Liver (tissue), 9 donors: ENCODE results near the gene ITGB7. TPM values are rescaled to one million over a fixed set of nuclear protein-coding genes. Genes with fewer than 3 reads are reported as not detected.

Source experiments
- DNase-seq: peaks from one replicate; pipeline ENCODE4 v3.0.0-alpha.2; 2017; ENCODE audit warnings: low spot score
- H3K27ac ChIP-seq, 2 donors: one replicate each; pipeline ENCODE4 v1.7.0; 2013; ENCODE audit warnings: inconsistent platforms in 2 of 2, low read length in 2 of 2, control low read depth in 1 of 2, low read depth in 1 of 2, mild to moderate bottlenecking in 1 of 2
- H3K27me3 ChIP-seq, 4 donors: one replicate each; pipeline versions ENCODE4 v1.6.1 to v1.7.0; 2013; ENCODE audit warnings: low read length in 3 of 4, inconsistent platforms in 1 of 4, mild to moderate bottlenecking in 1 of 4, moderate library complexity in 1 of 4; ENCODE audit not compliant: control insufficient read depth in 4 of 4, insufficient read depth in 4 of 4
- H3K36me3 ChIP-seq, 4 donors: one replicate each; pipeline versions ENCODE4 v1.6.1 to v1.7.0; 2013; ENCODE audit warnings: low read length in 3 of 4, mild to moderate bottlenecking in 3 of 4, low read depth in 1 of 4, moderate library complexity in 1 of 4; ENCODE audit not compliant: control insufficient read depth in 4 of 4, insufficient read depth in 3 of 4
- H3K4me1 ChIP-seq, 4 donors: one replicate each; pipeline versions ENCODE4 v1.6.1 to v1.7.0; 2013; ENCODE audit warnings: low read length in 3 of 4, mild to moderate bottlenecking in 3 of 4, moderate library complexity in 1 of 4; ENCODE audit not compliant: control insufficient read depth in 4 of 4, insufficient read depth in 4 of 4
- H3K4me3 ChIP-seq, 3 donors: one replicate each; pipeline versions ENCODE4 v1.6.1 to v1.7.0; 2013; ENCODE audit warnings: low read length in 3 of 3, control low read depth in 1 of 3, low read depth in 1 of 3, mild to moderate bottlenecking in 1 of 3
- H3K9ac ChIP-seq, 2 donors: one replicate each; pipeline ENCODE4 v1.7.0; 2013; ENCODE audit warnings: low read length in 2 of 2, mild to moderate bottlenecking in 2 of 2, moderate library complexity in 2 of 2, control low read depth in 1 of 2, low read depth in 1 of 2
- H3K9me3 ChIP-seq, 4 donors: one replicate each; pipeline versions ENCODE4 v1.6.1 to v1.7.0; 2013; ENCODE audit warnings: low read length in 3 of 4; ENCODE audit not compliant: control insufficient read depth in 4 of 4
- EGR1 ChIP-seq, 2 donors: IDR thresholded peaks; 2 replicates each; pipeline ENCODE4 v1.6.1; 2016 to 2018; ENCODE audit warnings: antibody characterized with exemption in 2 of 2, low read depth in 2 of 2
- FOXA1 ChIP-seq: IDR thresholded peaks from 2 replicates; pipeline ENCODE4 v1.6.1; 2016; ENCODE audit warnings: antibody characterized with exemption
- FOXA2 ChIP-seq: IDR thresholded peaks from 2 replicates; pipeline ENCODE4 v1.6.1; 2016; ENCODE audit warnings: antibody characterized with exemption
- HNF4A ChIP-seq, 2 donors: conservative IDR thresholded peaks; 2 replicates each; pipeline ENCODE4 v1.6.1; 2016; ENCODE audit warnings: antibody characterized with exemption in 2 of 2, mild to moderate bottlenecking in 2 of 2
- HNF4G ChIP-seq: IDR thresholded peaks from 2 replicates; pipeline ENCODE4 v1.6.1; 2016; ENCODE audit warnings: antibody characterized with exemption
- NR2F2 ChIP-seq: IDR thresholded peaks from 2 replicates; pipeline ENCODE4 v1.6.1; 2016; ENCODE audit warnings: antibody characterized with exemption
- RAD21 ChIP-seq, 2 donors: IDR thresholded peaks; 2 replicates each; pipeline ENCODE4 v1.6.1; 2016; ENCODE audit warnings: antibody characterized with exemption in 2 of 2, mild to moderate bottlenecking in 2 of 2
- TAF1 ChIP-seq: conservative IDR thresholded peaks from 2 replicates; pipeline ENCODE4 v1.6.1; 2016; ENCODE audit warnings: antibody characterized with exemption, mild to moderate bottlenecking
- YY1 ChIP-seq: IDR thresholded peaks from 2 replicates; pipeline ENCODE4 v1.6.1; 2016; ENCODE audit warnings: antibody characterized with exemption, mild to moderate bottlenecking
- WGBS: extraction: QIAGEN DNeasy Blood & Tissue Kit; methylation state at CpG from one replicate; pipeline ENCODE4 v1.1.7; 2013; 5-methylcytosine and 5-hydroxymethylcytosine counted together
- polyA plus RNA-seq, 2 donors: library from polyadenylated mRNA; stranded (reverse) in 1 of 2; unstranded in 1 of 2; fragments of 200-250 nt in 1 of 2; fragments of >200 nt in 1 of 2; fragmentation: Nextera tagmentation in 1 of 2; extraction: Ambion mirVana in 1 of 2; gene quantifications; one replicate each; pipeline versions ENCODE4 v1.2.1 to v1.2.3, GENCODE V29; 2013 to 2015
- total RNA-seq, 2 donors: library from RNA; depleted of rRNA; stranded (reverse); fragments of >200 nt; gene quantifications; one replicate each; pipeline ENCODE4 v1.2.3, GENCODE V29; 2014
- TF ChIP-seq, protein P1 (sequence below): IDR thresholded peaks from 2 replicates; pipeline ENCODE4 v1.6.1; 2016; ENCODE audit warnings: antibody characterized with exemption
- TF ChIP-seq, protein P2 (sequence below): IDR thresholded peaks from 2 replicates; pipeline ENCODE4 v1.6.1; 2016; ENCODE audit warnings: antibody characterized with exemption, mild to moderate bottlenecking
- TF ChIP-seq, protein P3 (sequence below): IDR thresholded peaks from 2 replicates; pipeline ENCODE4 v1.6.1; 2016; ENCODE audit warnings: antibody characterized with exemption
- TF ChIP-seq, protein P4 (sequence below): IDR thresholded peaks from 2 replicates; pipeline ENCODE4 v1.6.1; 2016; ENCODE audit warnings: antibody characterized with exemption
- donor health status: healthy.
- donor health status: healthy.
- donor health status: healthy.
- donor health status: healthy.
- donor health status: healthy.

ITGB7 gene
- total and polyA plus RNA-seq, 4 donors, result 1.7 to 2.4 (median 2.1) TPM

DNA sequence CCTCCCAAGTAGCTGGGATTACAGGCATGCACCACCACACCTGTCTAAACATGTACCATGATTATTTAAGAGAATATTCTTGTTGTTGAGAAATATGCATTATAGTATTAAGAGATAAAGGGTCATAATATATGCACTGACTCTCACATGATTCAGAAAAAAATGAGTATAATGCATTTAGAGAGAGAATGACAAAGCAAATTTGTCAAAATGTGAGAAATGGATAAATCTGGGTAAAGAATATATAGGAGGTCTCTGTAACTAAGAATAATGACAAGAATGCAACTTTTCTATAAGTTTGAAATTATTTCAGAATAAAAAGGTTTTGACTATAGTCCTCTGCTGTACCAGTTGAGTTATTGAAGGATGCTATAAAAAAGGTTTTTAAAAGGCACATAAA lies 54.7 kb downstream of the ITGB7 start:
- no peak overlapping the region for H3K9ac ChIP-seq
- H3K9me3 ChIP-seq, result no peaks in the 10 kb centered on the region
- H3K4me3 ChIP-seq, result no peak overlapping the region
- no peak for DNase-seq
- TF ChIP-seq RAD21 (IDR thresholded peaks at IDR 0.05), result no peak
- no peak for TF ChIP-seq NR2F2
- TF ChIP-seq HNF4G, result no peak
- TF ChIP-seq, protein P1, sequence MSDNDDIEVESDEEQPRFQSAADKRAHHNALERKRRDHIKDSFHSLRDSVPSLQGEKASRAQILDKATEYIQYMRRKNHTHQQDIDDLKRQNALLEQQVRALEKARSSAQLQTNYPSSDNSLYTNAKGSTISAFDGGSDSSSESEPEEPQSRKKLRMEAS, result no peak
- TF ChIP-seq FOXA1, result no peak
- H3K4me1 ChIP-seq, result peaks cover 0 to 3% (median 2%) of the 10 kb centered on the region in 4 donors
- H3K27ac ChIP-seq, result no peak overlapping the region
- H3K36me3 ChIP-seq, result no peaks in the 10 kb centered on the region
- no peaks in the 10 kb centered on the region for H3K27me3 ChIP-seq

DNA sequence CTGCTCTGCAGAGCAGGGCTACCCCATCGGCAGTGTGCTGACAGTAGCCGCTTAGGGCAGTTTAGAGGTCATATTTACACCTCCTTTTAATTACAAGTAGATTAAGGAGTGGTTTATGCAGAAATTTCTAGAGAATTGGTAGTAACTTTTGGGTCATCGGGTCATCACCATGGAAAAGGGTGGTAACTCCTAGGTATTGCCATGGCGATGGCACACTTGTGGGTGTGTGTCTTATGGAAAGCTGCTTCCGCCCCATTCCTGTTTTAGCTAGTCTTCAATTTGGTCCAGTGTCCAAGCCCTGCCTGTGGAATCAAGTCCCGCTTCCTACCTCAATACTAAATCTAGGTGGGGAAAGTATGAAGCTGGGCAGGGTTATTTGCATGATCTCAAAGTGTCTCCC lies 56.0 kb downstream of the ITGB7 start:
- H3K36me3 ChIP-seq, result no peaks in the 10 kb centered on the region

DNA sequence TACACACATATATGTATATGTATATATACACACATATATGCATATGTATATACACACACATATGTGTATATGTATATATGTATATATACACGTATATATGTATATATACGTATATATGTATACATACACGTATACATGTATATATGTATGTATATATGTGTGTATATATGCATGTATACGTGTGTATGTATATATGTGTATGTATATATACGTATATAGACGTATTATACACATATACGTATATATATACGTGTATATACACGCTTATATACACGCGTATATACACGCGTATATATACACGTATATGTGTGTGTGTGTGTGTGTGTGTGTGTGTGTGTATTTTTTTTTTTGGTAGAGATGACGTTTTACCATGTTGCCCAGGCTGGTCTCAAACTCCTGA lies 59.4 kb downstream of the ITGB7 start:
- no peaks in the 10 kb centered on the region for H3K36me3 ChIP-seq
- TF ChIP-seq FOXA2 (no peak), NR2F2 (no peak), HNF4A (conservative IDR thresholded peaks at IDR 0.05) (no peak), FOXA1 (no peak), EGR1 (IDR thresholded peaks at IDR 0.05; ENCODE audit: low read depth in 2 of 2) (no peak), TAF1 (no peak), YY1 (no peak), RAD21 (IDR thresholded peaks at IDR 0.05) (no peak)
- TF ChIP-seq, protein P2, sequence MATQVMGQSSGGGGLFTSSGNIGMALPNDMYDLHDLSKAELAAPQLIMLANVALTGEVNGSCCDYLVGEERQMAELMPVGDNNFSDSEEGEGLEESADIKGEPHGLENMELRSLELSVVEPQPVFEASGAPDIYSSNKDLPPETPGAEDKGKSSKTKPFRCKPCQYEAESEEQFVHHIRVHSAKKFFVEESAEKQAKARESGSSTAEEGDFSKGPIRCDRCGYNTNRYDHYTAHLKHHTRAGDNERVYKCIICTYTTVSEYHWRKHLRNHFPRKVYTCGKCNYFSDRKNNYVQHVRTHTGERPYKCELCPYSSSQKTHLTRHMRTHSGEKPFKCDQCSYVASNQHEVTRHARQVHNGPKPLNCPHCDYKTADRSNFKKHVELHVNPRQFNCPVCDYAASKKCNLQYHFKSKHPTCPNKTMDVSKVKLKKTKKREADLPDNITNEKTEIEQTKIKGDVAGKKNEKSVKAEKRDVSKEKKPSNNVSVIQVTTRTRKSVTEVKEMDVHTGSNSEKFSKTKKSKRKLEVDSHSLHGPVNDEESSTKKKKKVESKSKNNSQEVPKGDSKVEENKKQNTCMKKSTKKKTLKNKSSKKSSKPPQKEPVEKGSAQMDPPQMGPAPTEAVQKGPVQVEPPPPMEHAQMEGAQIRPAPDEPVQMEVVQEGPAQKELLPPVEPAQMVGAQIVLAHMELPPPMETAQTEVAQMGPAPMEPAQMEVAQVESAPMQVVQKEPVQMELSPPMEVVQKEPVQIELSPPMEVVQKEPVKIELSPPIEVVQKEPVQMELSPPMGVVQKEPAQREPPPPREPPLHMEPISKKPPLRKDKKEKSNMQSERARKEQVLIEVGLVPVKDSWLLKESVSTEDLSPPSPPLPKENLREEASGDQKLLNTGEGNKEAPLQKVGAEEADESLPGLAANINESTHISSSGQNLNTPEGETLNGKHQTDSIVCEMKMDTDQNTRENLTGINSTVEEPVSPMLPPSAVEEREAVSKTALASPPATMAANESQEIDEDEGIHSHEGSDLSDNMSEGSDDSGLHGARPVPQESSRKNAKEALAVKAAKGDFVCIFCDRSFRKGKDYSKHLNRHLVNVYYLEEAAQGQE, result no peak
- TF ChIP-seq, protein P3, sequence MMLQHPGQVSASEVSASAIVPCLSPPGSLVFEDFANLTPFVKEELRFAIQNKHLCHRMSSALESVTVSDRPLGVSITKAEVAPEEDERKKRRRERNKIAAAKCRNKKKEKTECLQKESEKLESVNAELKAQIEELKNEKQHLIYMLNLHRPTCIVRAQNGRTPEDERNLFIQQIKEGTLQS, result no peak
- TF ChIP-seq, protein P1, result no peak

More for the DNA sequence above, 56.0 kb downstream of the ITGB7 start:
- Histone ChIP-seq H3K27ac (no peak overlapping the region), H3K4me3 (no peak overlapping the region), H3K9ac (no peak overlapping the region), H3K4me1 (peaks cover 0 to under 1% (median 0%) of the 10 kb centered on the region in 4 donors), H3K9me3 (no peaks in the 10 kb centered on the region), H3K27me3 (no peaks in the 10 kb centered on the region)
- TF ChIP-seq FOXA1 (no peak), HNF4A (conservative IDR thresholded peaks at IDR 0.05) (no peak), RAD21 (IDR thresholded peaks at IDR 0.05) (no peak), TAF1 (no peak)
- TF ChIP-seq, protein P4, sequence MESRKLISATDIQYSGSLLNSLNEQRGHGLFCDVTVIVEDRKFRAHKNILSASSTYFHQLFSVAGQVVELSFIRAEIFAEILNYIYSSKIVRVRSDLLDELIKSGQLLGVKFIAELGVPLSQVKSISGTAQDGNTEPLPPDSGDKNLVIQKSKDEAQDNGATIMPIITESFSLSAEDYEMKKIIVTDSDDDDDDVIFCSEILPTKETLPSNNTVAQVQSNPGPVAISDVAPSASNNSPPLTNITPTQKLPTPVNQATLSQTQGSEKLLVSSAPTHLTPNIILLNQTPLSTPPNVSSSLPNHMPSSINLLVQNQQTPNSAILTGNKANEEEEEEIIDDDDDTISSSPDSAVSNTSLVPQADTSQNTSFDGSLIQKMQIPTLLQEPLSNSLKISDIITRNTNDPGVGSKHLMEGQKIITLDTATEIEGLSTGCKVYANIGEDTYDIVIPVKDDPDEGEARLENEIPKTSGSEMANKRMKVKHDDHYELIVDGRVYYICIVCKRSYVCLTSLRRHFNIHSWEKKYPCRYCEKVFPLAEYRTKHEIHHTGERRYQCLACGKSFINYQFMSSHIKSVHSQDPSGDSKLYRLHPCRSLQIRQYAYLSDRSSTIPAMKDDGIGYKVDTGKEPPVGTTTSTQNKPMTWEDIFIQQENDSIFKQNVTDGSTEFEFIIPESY, result no peak
- TF ChIP-seq, protein P3, result no peak
- 93% methylated on average over 6 of the region's 6 CpGs for WGBS
- no peak for DNase-seq

More for the DNA sequence above, 59.4 kb downstream of the ITGB7 start:
- Histone ChIP-seq H3K4me1 (peaks cover 0 to 11% (median 5%) of the 10 kb centered on the region in 4 donors), H3K27ac (no peak overlapping the region), H3K9me3 (no peaks in the 10 kb centered on the region), H3K27me3 (no peaks in the 10 kb centered on the region), H3K4me3 (no peak overlapping the region), H3K9ac (no peak overlapping the region)
- WGBS, result 89% methylated on average over 15 of the region's 15 CpGs
- DNase-seq, result no peak
